GM18511 (cell line): ENCODE results near the gene PSMA1.
"Not testable (repeated sequence)": the region's sequence is repeated elsewhere in the genome, so short reads cannot be mapped to it uniquely, and the experiment has no call there.

Source experiments
- ATAC-seq: cut with Tn5 transposase; IDR thresholded peaks from one replicate; pipeline ENCODE4 v1.9.1; 2021; ENCODE audit warnings: mild to moderate bottlenecking, moderate library complexity; ENCODE audit not compliant: unreplicated experiment

The PSMA1 gene

DNA sequence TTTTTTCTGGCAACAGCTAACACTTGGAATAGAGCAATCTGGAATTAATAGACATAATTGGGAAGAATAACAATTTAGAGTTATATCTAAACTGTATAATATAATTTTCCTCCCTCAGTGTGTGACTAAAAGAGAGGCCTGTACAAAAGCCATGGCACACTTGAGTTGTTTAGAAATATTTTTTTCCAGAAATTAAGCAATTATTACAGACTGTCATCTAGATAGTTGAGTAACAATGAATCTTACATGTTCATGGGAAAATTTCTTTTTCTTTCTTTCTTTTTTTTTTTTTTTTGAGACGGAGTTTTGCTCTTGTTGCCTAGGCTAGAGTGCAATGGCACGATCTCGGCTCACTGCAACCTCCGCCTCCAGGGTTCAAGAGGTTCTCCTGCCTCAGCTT lies 15.0 kb upstream of the PSMA1 start:
- ATAC-seq, result not testable (repeated sequence)

DNA sequence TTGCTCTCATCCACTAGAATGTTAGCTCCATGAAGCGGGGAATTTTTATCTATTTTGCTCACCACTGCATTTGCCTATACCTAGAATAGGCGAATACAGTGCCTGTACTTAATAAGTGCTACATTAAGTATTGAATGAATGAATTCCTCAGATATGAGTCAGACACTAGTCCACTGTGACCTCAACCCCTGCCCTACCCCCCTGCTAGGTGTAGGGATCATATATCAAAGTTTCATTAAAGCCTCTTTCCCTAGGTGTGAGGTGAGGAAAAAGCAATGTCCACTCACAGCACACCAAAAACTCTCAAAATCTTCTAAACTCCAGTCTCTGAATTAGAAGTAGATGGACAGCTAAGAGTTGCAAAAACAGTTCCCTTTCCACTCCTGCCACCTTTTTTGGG lies 9.8 kb upstream of the PSMA1 start:
- no peak for ATAC-seq

DNA sequence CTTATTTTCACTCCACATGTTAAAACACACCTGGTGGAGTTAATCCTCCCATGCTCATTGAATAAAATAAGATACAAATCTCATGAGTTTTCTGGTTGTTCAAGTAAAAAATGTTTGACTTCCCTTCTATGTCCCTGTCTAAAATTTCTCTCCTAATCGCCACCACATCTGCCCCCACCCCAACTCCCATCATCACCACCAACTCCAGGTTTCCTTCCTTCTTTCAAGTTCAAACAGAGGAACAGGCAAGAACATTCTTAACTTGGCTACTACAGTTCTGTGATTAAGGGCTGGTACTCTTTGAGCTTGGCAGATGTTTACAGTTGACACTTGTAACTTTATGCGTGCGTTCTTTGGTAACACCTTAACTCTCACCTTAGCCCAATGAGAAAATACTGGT lies 9.1 kb upstream of the PSMA1 start:
- ATAC-seq, result no peak

DNA sequence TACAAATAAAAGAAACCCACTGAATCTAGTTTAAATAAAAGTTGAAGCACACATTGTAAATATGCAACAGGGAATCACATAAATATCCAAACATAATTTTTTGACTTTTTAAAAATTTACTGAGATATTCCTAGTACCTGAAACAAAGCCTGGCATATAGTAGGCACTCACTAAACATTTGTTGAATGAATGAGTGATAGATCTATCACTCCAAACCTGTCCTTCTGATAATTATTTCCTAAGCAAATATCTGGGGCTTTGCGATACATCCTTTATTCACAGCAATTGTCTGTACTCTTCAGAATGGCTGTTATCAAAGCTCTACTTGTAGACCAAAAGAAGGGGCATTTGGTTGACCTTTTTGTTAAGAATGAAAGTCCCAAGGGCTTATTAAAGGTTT lies 2.6 kb upstream of the PSMA1 start:
- no peak for ATAC-seq

DNA sequence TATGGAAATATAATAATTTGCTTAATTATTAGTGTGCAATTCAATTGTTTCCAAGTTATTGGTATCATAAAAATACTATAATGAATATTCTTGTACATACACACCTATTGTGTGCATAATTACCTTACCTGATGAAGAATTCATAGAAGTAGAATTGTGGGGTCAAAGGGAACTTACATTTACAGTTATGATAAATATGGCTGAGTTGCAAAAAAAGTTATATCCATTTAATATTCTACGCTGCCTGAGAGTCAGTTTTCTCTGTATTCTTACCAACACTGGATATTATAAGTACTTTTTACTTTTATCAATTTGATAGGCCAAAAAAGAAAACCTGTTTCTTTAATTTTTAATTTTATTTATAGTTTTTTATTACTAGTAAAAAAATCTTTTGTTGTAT lies 2.1 kb upstream of the PSMA1 start:
- ATAC-seq, result no peak

DNA sequence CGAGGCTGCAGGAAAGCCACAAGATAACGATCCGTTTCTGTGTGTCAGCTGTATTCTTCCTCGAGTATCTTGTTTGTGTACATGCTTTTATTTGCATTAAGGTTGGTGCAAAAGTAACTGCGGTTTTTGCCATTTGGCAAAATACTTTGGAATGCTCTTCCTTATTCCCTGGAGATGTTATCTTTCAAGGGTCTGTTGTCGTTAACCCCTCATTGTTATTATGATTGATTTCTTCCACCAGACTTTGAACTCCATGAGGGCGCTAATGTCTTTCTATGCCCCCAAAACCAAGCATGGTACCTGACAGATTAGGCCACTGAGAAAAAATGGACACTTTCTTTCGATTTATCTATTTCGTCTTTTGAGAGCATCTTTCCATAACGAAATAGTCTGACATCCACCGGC lies 563 bp upstream of the PSMA1 start:
- ATAC-seq, result no peak

DNA sequence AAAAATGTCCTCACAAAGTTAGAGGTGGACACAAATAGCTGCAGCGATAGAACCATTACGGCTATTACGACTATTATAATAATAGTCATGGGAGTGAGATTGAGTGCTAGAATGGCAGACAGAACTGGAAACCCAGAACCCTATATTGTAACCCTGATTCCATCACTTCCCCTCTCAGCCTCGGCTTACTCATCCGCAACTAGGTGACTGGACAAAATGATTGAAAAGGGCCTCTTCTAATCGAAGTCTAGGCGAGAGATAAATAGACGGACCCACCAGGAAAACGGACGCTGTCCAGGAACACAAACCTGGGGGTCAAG lies 629 bp downstream of the PSMA1 start:
- peak; percentile 4 for ATAC-seq

DNA sequence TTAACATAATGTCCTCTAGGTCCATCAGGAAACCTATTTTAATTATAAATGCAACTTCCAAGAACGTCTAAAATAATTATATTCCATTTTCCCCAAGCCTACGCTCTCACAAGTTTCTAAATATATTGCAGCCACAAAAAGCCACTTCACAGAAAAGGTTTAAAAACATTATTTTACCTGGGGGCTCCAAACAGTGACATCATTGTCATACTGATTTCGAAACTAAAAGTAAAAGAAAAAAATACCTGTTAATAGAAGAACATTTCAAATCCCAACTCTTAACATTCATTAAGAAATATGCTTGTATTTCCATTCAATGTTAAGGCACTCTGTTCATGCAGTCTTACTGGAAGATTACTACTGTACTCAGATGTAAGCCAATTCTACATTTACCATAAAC lies 1.4 kb downstream of the PSMA1 start:
- ATAC-seq, result no peak

DNA sequence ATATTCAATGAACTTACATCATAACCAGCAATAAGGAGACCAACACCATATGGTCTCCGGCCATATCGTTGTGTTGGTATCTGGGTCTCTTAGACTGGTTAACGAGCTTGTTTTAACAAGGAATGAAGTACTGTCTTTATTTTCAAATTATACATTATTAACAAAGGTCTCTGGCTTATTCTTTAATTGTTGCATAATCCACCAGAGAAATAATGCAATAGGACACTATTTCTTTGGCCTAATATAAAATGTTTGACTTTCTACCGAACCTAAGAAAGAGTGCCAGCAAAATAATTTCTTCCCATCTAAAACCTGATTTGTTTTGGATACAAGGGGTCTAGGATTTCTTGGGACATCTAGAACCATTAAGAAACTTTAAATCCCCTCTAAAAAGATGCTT lies 6.4 kb downstream of the PSMA1 start:
- ATAC-seq, result no peak

DNA sequence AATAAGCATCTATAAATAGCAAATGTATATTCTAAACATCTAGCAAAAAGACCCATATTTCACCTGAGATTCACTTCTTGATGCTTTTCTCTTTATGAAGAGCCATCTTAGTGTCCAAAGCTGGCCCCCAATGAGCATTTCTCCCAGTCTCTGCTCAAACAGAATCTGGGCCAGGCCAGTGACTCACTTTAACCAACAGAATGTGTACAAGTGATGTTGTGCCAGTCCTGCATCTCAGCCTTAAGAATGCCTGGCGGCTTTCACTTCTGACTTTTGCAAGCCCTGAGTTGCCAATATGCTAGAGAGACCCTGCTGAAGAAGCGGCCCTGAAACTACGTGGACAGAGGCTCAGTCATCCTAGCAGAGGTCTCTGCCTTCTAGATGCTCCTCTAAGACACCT lies 13.7 kb downstream of the PSMA1 start:
- ATAC-seq, result no peak

DNA sequence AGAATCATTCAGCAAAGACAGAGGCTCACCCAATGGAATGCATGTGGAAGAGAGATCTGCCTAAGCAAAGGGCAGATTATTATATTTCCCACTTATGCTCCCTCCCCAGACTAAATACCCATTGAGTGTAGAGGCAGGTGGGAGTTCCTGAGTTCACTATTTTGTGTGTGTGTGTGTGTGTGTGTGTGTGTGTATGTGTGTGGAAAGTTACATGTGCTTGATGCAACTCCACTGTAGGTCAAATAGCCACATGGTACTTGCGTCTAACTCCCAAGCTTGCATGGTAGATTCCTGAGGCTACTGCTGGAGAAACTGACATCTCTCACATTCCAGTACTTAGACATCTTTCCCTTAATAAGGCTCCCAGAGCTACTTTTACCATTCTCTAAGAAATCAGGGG lies 17.2 kb downstream of the PSMA1 start:
- ATAC-seq, result no peak

DNA sequence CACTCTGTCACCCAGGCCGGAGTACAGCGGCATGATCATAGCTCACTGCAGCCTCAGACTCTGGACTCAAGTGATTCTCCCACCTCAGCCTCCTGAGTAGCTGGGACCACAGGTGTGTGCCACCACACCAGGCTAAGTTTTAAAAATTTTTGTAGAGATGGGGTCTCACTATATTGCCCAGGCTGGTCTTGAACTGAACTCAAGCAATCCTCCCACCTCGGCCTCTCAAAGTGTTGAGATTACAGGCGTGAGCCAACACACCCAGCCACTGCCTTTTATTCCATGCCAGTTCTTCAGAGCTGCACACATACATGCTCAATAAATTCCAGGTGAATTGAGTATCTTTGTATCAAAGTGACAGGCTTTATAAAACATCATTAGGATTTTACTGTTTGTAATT lies 18.1 kb downstream of the PSMA1 start:
- ATAC-seq, result no peak

DNA sequence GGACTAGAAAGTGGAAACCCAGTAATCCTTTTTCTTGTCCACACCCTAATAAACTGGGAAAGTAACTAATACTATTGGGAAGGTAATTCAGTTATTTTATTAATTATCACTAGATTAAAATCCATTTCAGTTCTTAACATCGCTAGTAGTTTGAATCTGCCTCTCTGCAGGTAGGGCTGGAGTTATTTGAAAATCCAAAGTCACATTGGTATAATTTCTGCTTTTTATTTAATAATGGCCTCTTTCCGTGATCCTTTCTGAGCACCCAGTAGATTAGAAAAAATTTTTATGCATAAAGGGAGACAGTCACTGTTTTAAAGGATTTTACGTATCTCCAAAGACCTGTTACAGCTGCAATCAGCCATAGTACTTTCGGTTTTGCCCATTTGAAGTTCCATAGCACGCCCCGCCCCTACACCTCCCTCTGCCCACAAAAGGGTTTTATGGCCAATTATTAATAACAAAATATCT lies 20.0 kb downstream of the PSMA1 start:
- ATAC-seq, result peak; percentile 73

DNA sequence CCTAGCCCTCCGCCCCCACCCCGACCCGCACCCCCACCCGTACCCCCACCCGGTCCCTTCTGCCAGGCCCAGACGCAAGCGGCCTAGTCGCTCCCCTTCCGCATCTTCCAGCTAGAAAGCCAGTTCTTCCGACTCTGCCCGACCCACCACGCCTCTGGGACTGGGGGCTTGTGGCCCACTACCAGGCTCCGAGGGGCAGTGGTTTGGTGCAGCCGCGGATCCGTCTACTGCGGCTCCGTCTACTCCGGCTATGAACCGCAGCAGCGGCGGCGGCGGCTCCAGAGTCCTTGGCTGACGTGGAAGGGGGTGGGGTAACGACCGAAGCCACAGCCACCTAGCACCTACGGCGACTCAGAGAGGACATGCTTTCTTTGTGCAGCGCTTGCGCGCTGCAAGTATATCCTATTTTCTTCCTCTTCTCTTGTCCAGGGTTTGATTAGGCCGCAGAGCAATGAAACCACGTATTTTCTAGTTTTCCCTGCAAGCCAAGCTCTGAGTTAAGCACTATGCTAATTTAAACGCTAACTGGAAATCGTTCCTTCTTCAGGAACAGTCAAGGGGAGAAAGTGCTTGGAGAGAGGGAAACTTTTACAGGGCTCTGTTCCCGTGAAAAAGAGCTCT lies 20.5 kb downstream of the PSMA1 start, which contains the start of gene COPB1:
COPB1 (minus strand) TSS at position 252 of the 621 bp plus-strand sequence. CDS start 883 bp downstream, outside the sequence.
- ATAC-seq, result peak; percentile 87

DNA sequence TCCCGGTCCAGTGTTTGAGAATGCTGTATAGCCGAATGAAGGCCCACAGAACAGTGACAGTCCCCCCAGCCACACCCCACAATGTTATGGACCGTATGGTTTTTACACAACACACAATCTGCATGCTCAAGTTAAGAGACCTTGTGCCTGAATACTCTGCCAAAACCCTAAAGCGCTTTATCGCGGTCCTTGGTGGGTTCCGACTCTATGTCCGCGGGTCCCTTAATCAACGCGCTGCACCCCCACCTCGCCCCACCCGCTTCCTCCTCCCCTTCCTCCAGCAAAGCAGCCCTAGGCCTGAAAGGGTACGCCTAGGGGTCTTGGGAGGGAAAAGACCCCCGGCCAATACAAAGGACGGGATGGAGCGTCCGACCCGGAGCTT lies 21.0 kb downstream of the PSMA1 start:
- peak; percentile 21 for ATAC-seq

DNA sequence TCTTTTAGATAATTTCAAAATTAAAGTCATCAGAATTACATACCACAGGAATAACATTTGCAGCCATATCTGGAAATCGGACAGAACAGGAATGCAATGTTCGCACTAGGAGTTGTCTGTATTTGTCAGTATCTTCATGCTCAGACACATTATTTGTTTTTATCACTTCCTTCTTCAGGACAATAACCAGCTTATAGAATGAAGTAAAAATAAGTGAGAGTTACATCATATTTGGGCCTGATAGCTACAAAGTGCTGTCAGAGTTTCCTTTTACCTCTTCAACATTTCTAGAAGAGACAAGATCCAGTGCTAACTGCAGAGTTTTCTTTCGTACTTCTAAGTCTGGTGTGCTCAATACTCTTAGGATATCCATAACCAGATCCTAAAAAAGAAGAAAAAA lies 39.5 kb downstream of the PSMA1 start:
- ATAC-seq, result no peak

DNA sequence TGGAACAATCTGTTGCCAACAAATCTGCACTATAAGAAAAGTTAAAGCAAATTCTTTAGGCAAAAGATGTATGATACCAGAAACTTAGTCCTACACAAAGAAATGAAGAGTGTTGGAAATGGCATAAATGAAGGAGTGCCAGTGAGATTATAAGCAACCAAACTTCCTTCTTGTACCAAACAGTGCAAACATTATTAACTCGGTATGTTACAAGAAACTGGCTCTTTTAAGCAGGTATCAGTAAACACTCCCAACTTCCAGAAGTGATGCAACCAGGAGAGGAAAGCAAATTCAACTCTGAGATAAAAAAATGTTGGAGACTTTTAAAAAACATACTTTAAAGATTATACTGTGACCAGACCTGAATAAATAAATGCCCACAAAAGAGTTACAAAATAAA lies 49.1 kb downstream of the PSMA1 start:
- ATAC-seq, result no peak

DNA sequence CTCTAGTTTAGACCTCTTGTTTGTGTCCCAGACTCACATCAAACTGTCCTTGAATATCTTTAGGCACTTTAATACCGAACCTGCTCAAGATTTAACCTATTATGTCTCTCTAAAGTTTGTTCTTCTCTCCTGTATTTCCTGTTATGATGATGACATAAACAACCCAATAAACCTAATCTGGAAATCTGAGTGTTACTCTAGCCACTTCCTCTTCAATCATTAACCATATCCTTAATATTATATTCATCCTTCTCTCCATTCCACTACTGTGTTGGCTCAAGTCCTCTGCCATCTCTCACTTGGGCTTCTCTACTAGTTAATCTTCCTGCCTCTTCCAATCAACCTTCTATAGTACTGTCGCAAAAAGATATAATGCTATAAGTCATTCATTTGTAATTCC lies 56.6 kb downstream of the PSMA1 start:
- ATAC-seq, result no peak

DNA sequence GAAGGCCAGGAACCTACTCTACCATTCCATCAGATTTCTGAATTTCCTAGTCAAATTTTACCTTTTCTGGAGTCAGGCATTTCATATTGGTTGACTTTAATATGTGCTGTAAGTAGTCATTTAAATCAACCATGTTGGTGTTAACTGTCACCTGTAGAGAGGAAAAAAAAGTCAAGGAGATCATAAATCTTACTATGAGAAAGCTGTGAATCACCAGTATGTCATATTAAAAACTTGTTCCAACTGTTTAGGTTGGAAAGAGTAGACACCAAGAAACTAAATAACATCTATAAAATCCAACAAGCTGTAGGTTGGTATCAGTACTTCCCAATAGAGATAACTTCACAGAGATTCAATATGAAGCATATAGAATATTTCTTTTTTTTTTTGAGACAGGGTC lies 60.0 kb downstream of the PSMA1 start:
- no peak for ATAC-seq

DNA sequence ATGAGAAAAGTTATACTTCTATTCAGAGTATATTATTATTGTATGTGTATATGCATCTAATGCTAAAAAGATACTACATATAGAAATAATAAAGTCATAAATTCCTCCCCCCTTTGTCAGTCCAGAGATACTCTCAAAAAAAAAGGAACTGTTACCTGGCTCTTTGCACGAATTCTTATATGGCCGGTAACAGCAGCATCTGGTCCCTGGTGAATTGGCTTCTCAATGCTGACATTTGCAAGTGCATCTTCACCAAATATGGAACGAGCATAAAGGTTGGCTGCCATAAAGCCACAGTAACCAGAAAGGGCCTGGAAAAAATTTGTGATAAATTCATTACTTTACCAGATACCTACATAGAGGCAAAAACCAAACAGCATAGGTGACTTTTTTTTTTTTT lies 61.8 kb downstream of the PSMA1 start:
- ATAC-seq, result no peak

DNA sequence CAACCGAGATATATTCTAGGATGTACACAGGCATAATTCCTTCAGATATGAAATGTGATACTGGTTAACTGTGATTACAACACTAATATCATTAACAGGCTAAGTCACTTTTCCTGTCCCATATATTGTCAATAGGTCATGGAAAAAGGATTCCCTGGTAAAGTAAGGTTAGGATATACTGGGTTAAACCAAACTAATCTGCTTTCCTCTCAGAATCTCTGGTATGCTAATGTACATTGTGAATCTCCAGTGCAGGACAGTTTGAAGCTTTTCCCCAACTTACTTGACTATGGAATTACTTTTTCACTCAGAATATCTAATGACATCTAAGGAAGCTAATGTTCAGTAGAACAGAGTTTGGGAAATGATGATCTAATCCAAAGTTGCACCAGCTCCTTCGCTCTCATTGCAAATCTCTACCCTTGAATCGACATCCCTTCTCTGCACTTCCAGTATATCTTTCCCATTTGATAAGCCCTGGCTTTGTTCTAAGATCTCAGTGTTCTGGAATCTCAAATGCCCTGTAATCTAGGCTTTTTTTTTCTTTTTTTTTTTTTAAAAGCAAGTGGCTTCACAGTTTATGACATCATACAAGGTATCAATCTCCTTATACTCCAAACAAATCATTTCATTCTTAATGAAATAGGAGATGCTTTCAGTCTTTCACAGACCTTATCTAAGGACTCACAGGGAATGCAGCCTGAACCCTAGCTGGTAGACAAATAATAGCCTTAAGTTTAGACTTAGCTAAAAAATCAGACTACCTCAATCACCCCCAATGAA lies 64.3 kb downstream of the PSMA1 start:
- ATAC-seq, result no peak
